H1 (cell line): ENCODE results near the gene PIGH. TPM values are rescaled to one million over a fixed set of nuclear protein-coding genes. Genes with fewer than 3 reads are reported as not detected.

Source experiments
- CTCF ChIA-PET: fragments of 300-600 bp; sonication (Branson Sonifier 250); formaldehyde crosslinking; loops from one replicate; lab custom pipeline; 2021; ENCODE audit not compliant: partially characterized antibody; lab: Charles Lee
- POLR2A ChIA-PET: fragments of 300-600 bp; sonication (Branson Sonifier 250); formaldehyde crosslinking; loops from one replicate; lab custom pipeline; 2021; ENCODE audit warnings: inconsistent platforms; ENCODE audit not compliant: partially characterized antibody; lab: Charles Lee
- DNase-seq, 2 experiments: peaks; one replicate each; pipeline versions ENCODE4 v3.0.0 to v3.0.0-alpha.2; 2010 to 2022; ENCODE audit warnings: low spot score in 2 of 2, low read depth in 1 of 2, mixed read lengths in 1 of 2
- FAIRE-seq: peaks from 2 replicates; lab custom pipeline; 2011; peaks lifted over from hg19 to GRCh38; lab: Jason Lieb, UNC
- H2AFZ ChIP-seq: 2 replicates; pipeline ENCODE4 v1.8.1; 2012; ENCODE audit warnings: low read length, inconsistent platforms
- H2AK5ac ChIP-seq: 2 replicates; pipeline ENCODE4 v1.6.1; 2013; ENCODE audit warnings: low read depth, low read length
- H2BK120ac ChIP-seq: replicated peaks from 2 replicates; pipeline ENCODE3; 2013; ENCODE audit warnings: low read depth, low read length, inconsistent platforms
- H2BK12ac ChIP-seq: 2 replicates; pipeline ENCODE4 v1.6.1; 2013; ENCODE audit warnings: low read depth, low read length
- H2BK15ac ChIP-seq: 2 replicates; pipeline ENCODE4 v1.6.1; 2013; ENCODE audit warnings: low read length
- H2BK20ac ChIP-seq: 2 replicates; pipeline ENCODE4 v1.6.1; 2013; ENCODE audit warnings: low read length
- H2BK5ac ChIP-seq: 2 replicates; pipeline ENCODE4 v1.6.1; 2013; ENCODE audit warnings: low read depth, low read length
- H3K14ac ChIP-seq: 2 replicates; pipeline ENCODE4 v1.6.1; 2013; ENCODE audit warnings: inconsistent platforms; ENCODE audit not compliant: insufficient read length
- H3K18ac ChIP-seq: 2 replicates; pipeline ENCODE4 v1.6.1; 2013; ENCODE audit warnings: low read length; ENCODE audit errors: extremely low read depth
- H3K23ac ChIP-seq: 2 replicates; pipeline ENCODE4 v1.6.1; 2013; ENCODE audit warnings: inconsistent platforms; ENCODE audit not compliant: insufficient read length
- H3K23me2 ChIP-seq: 2 replicates; pipeline ENCODE4 v1.6.1; 2013; ENCODE audit warnings: low read depth, low read length
- H3K27ac ChIP-seq: 2 replicates; pipeline ENCODE4 v1.6.1; 2011; ENCODE audit warnings: low read depth, low read length, inconsistent platforms
- H3K27me3 ChIP-seq, 4 experiments: replicated peaks in 1 of 4; 1 replicate in 1 of 4; 2 replicates in 3 of 4; pipeline versions ENCODE4 v1.6.1 to v1.8.1; 2011 to 2013; ENCODE audit warnings: low read length in 3 of 4, mild to moderate bottlenecking in 3 of 4, inconsistent platforms in 2 of 4, mixed read lengths in 2 of 4, moderate library complexity in 1 of 4; ENCODE audit not compliant: control insufficient read depth in 3 of 4, insufficient read depth in 3 of 4; ENCODE audit errors: extremely low read depth in 1 of 4
- H3K36me3 ChIP-seq, 4 experiments: 2 replicates each; pipeline versions ENCODE4 v1.6.1 to v1.8.1; 2011 to 2013; ENCODE audit warnings: mild to moderate bottlenecking in 4 of 4, low read length in 3 of 4, moderate library complexity in 2 of 4, control low read depth in 1 of 4, inconsistent platforms in 1 of 4; ENCODE audit not compliant: insufficient read depth in 4 of 4, control insufficient read depth in 2 of 4
- H3K4ac ChIP-seq: replicated peaks from 2 replicates; pipeline ENCODE3; 2013; ENCODE audit warnings: low read length, low read depth, mixed read lengths, inconsistent platforms; ENCODE audit not compliant: insufficient read length
- H3K4me1 ChIP-seq, 4 experiments: replicated peaks in 1 of 4; 1 replicate in 1 of 4; 2 replicates in 3 of 4; pipeline versions ENCODE4 v1.6.1 to v1.8.1; 2011 to 2013; ENCODE audit warnings: low read length in 3 of 4, inconsistent platforms in 2 of 4, mixed read lengths in 1 of 4; ENCODE audit not compliant: insufficient read depth in 4 of 4, control insufficient read depth in 3 of 4
- H3K4me2 ChIP-seq, 2 experiments: 2 replicates each; pipeline versions ENCODE4 v1.6.1 to v1.8.1; 2011 to 2013; ENCODE audit warnings: low read depth in 2 of 2, low read length in 2 of 2, control low read depth in 1 of 2, inconsistent platforms in 1 of 2, mild to moderate bottlenecking in 1 of 2; ENCODE audit not compliant: insufficient read depth in 1 of 2
- H3K4me3 ChIP-seq, 4 experiments: fragments of 200-600, 300-600 bp in 1 of 4; sonication (generic), shearing (Covaris generic), sonication (Bioruptor Twin) in 1 of 4; 2 replicates each; pipeline versions ENCODE4 v1.5.1 to v1.8.1; 2011 to 2016; ENCODE audit warnings: low read length in 4 of 4, low read depth in 3 of 4, control low read depth in 2 of 4, inconsistent platforms in 2 of 4, mild to moderate bottlenecking in 2 of 4, mixed read lengths in 1 of 4, moderate library complexity in 1 of 4; ENCODE audit not compliant: insufficient read depth in 2 of 4; ENCODE audit errors: extremely low read depth in 1 of 4
- H3K56ac ChIP-seq: replicated peaks from 2 replicates; pipeline ENCODE3; 2013; ENCODE audit warnings: low read depth, mild to moderate bottlenecking, mixed read lengths, low read length, inconsistent platforms; ENCODE audit not compliant: insufficient read length
- H3K79me1 ChIP-seq: 2 replicates; pipeline ENCODE4 v1.6.1; 2013; ENCODE audit warnings: low read depth, low read length, control low read depth
- H3K79me2 ChIP-seq, 2 experiments: 2 replicates each; pipeline versions ENCODE4 v1.6.1 to v1.8.1; 2012 to 2013; ENCODE audit warnings: low read length in 2 of 2, mild to moderate bottlenecking in 2 of 2, inconsistent platforms in 1 of 2; ENCODE audit not compliant: insufficient read depth in 2 of 2, control insufficient read depth in 1 of 2
- H3K9ac ChIP-seq, 4 experiments: replicated peaks in 1 of 4; 1 replicate in 1 of 4; 2 replicates in 3 of 4; pipeline versions ENCODE4 v1.6.1 to v1.8.1; 2011 to 2013; ENCODE audit warnings: low read depth in 3 of 4, low read length in 3 of 4, control low read depth in 2 of 4, mild to moderate bottlenecking in 2 of 4, moderate library complexity in 2 of 4, inconsistent platforms in 1 of 4; ENCODE audit errors: extremely low read depth in 1 of 4
- H3K9me3 ChIP-seq, 2 experiments: 2 replicates each; pipeline versions ENCODE4 v1.6.1 to v1.8.1; 2012 to 2013; ENCODE audit warnings: mild to moderate bottlenecking in 2 of 2, moderate library complexity in 2 of 2, control low read depth in 1 of 2, inconsistent platforms in 1 of 2, low read depth in 1 of 2, low read length in 1 of 2, mixed read lengths in 1 of 2; ENCODE audit not compliant: insufficient read depth in 2 of 2
- H4K20me1 ChIP-seq, 2 experiments: replicated peaks in 1 of 2; 2 replicates each; pipeline versions ENCODE3 to v1.8.1; 2011 to 2013; ENCODE audit warnings: inconsistent platforms in 2 of 2, low read length in 2 of 2, mild to moderate bottlenecking in 1 of 2; ENCODE audit not compliant: insufficient read depth in 2 of 2, control insufficient read depth in 1 of 2
- H4K5ac ChIP-seq: 2 replicates; pipeline ENCODE4 v1.6.1; 2013; ENCODE audit warnings: low read length, low read depth, mixed read lengths, inconsistent platforms; ENCODE audit not compliant: insufficient read length
- H4K8ac ChIP-seq: 2 replicates; pipeline ENCODE4 v1.8.0; 2013; ENCODE audit warnings: mild to moderate bottlenecking, moderate library complexity, low read length, inconsistent platforms; ENCODE audit not compliant: insufficient read depth; ENCODE audit errors: extremely low read depth
- H4K91ac ChIP-seq: replicated peaks from 2 replicates; pipeline ENCODE3; 2013; ENCODE audit warnings: low read length, mixed read lengths, inconsistent platforms; ENCODE audit not compliant: insufficient read length
- JUN ChIP-seq: IDR thresholded peaks from 2 replicates; pipeline ENCODE4 v1.6.1; 2011; ENCODE audit warnings: low read depth, mild to moderate bottlenecking, improper control_type of control experiment, low read length
- KDM4A ChIP-seq: IDR thresholded peaks from one replicate; pipeline ENCODE4 v1.7.1; 2012; ENCODE audit warnings: low read depth, mild to moderate bottlenecking, moderate library complexity, low read length, inconsistent platforms; ENCODE audit not compliant: severe bottlenecking
- POLR2A ChIP-seq, 2 experiments: IDR thresholded peaks; 1 replicate in 1 of 2; 2 replicates in 1 of 2; pipeline ENCODE4 v1.6.1; 2011; ENCODE audit warnings: low read depth in 2 of 2, low read length in 2 of 2, mild to moderate bottlenecking in 2 of 2; ENCODE audit errors: control extremely low read depth in 1 of 2
- POU5F1 ChIP-seq: IDR thresholded peaks from 2 replicates; pipeline ENCODE4 v1.6.1; 2011; ENCODE audit warnings: low read depth, mild to moderate bottlenecking, low read length, moderate library complexity
- TAF1 ChIP-seq: IDR thresholded peaks from 2 replicates; pipeline ENCODE4 v1.6.1; 2011; ENCODE audit warnings: mild to moderate bottlenecking, low read depth, low read length
- WGBS, 2 experiments: shearing (Covaris generic) in 1 of 2; methylation state at CpG; one replicate each; pipeline versions ENCODE4 v1.1.6 to v1.1.7; 2013 to 2015; ENCODE audit warnings: low lambda C conversion rate in 2 of 2, mixed read lengths in 2 of 2, inconsistent platforms in 1 of 2, low coverage in 1 of 2, missing lambda C conversion rate in 1 of 2; ENCODE audit not compliant: insufficient replicate concordance in 2 of 2, insufficient coverage in 1 of 2, insufficient read length in 1 of 2; ENCODE audit errors: extremely low coverage in 1 of 2, missing lambda C conversion rate in 1 of 2; 5-methylcytosine and 5-hydroxymethylcytosine counted together
- polyA plus RNA-seq, 7 experiments: library from polyadenylated mRNA; depleted of rRNA in 3 of 7; stranded (reverse) in 5 of 7; unstranded in 2 of 7; fragments of >200 nt in 5 of 7; fragments of 200-250 nt in 2 of 7; gene quantifications; 1 replicate in 5 of 7; 2 replicates in 1 of 7; 4 replicates in 1 of 7; pipeline versions ENCODE4 v1.2.1 to v1.2.3, GENCODE V29; 2011 to 2013; ENCODE audit warnings: missing spikeins in 2 of 7, mixed read lengths in 2 of 7
- total RNA-seq: library from RNA; stranded (reverse); fragmentation: NEBNext Ultra II Directional; extraction: Animal tissue kit (Norgen Biotek cat#: 25700); gene quantifications from 2 replicates; pipeline ENCODE4 v1.2.1, GENCODE V29; 2021
- TF ChIP-seq, protein P1 (sequence below): IDR thresholded peaks from 2 replicates; pipeline ENCODE4 v1.6.1; 2012; ENCODE audit warnings: low read length, inconsistent platforms

PIGH gene
- total and polyA plus RNA-seq, 2 of the 8 experiments (the other 6 are each of a cell fraction or from before 2014, with no cell fraction given) = 7.2 to 8.6 TPM

DNA sequence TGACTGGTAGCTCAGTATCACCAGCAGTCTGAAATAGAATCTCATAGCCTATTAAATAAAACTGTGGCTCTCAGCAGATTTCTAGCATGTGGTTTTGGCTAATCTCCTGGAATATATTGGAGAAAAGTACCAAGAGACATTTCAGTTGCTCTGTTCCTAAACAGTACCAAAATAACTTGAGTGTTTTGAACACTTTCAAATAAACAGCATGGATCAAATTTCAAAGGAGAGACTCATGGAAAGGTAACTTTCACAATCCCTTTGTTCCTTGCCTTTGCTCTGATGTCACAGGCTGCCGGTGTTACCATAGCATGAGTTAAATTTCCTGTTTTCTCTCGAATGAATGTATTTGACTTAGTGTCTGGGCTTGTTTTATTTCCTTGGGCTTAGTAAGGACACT lies 23.0 kb upstream of the PIGH start:
- H3K23ac ChIP-seq = no peak overlapping the region
- H4K20me1 ChIP-seq = peaks cover 0 to 1% of the 10 kb centered on the region in 2 experiments
- TF ChIP-seq JUN = no peak
- TF ChIP-seq POLR2A (IDR thresholded peaks at IDR 0.05; ENCODE audit: control extremely low read depth in 1 of 2, low read depth in 2 of 2, low read length in 2 of 2) = no peak
- no peak for TF ChIP-seq KDM4A
- no peak for TF ChIP-seq TAF1
- TF ChIP-seq POU5F1 = no peak
- TF ChIP-seq, protein P1, sequence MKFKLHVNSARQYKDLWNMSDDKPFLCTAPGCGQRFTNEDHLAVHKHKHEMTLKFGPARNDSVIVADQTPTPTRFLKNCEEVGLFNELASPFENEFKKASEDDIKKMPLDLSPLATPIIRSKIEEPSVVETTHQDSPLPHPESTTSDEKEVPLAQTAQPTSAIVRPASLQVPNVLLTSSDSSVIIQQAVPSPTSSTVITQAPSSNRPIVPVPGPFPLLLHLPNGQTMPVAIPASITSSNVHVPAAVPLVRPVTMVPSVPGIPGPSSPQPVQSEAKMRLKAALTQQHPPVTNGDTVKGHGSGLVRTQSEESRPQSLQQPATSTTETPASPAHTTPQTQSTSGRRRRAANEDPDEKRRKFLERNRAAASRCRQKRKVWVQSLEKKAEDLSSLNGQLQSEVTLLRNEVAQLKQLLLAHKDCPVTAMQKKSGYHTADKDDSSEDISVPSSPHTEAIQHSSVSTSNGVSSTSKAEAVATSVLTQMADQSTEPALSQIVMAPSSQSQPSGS = no peak
- H3K4me1 ChIP-seq = peaks cover 0 to 6% (median 5%) of the 10 kb centered on the region in 4 experiments; a peak in 5 of 7 replicates
- H3K27ac ChIP-seq = no peak overlapping the region
- no peak overlapping the region for H2AK5ac ChIP-seq
- H3K56ac ChIP-seq = no peak overlapping the region
- H3K14ac ChIP-seq = no peak overlapping the region
- peak overlapping the region; percentile 16 to 37; a peak in 2 of 4 replicates for H3K4me2 ChIP-seq
- no peak overlapping the region for H2BK12ac ChIP-seq
- no peak overlapping the region for H3K9ac ChIP-seq
- ChIA-PET POLR2A (interaction anchor here (0.7 to 1.9 kb wide), 4 partner anchors 12 to 25 kb away, joined by 3 to 8 read pairs (median 3); no protein-coding TSS in a partner anchor), CTCF (interaction anchor here (0.9 to 1.4 kb wide), 5 partner anchors 11 to 203 kb away, joined by 3 to 5 read pairs (median 3); partner anchors contain the start of gene PIGH)
- H3K23me2 ChIP-seq = peaks cover 6% of the 10 kb centered on the region; the same call in 1 of the 2 replicates
- H4K8ac ChIP-seq = no peak overlapping the region
- H2BK15ac ChIP-seq = no peak overlapping the region
- no peak overlapping the region for H2AFZ ChIP-seq
- H3K4ac ChIP-seq = no peak overlapping the region
- 85% methylated on average over 2 of the region's 2 CpGs; no CpG with 5 or more reads in 1 of the 2 experiments for WGBS, 2 experiments
- H4K5ac ChIP-seq = no peak overlapping the region
- peaks cover 0 to 3% (median 0%) of the 10 kb centered on the region in 4 experiments; a peak in 2 of 7 replicates for H3K27me3 ChIP-seq
- no peak overlapping the region for H4K91ac ChIP-seq
- no peak for FAIRE-seq
- peaks cover 0 to 8% (median 2%) of the 10 kb centered on the region in 4 experiments; a peak in 3 of 8 replicates for H3K36me3 ChIP-seq
- no peak overlapping the region for H2BK5ac ChIP-seq
- peak overlapping the region in 1 of 4 experiments; percentile 33; a peak in 1 of 8 replicates for H3K4me3 ChIP-seq
- no peak overlapping the region for H2BK120ac ChIP-seq
- no peak overlapping the region for H2BK20ac ChIP-seq
- no peak for DNase-seq
- H3K79me2 ChIP-seq = no peaks in the 10 kb centered on the region
- H3K18ac ChIP-seq = no peak overlapping the region
- no peaks in the 10 kb centered on the region for H3K9me3 ChIP-seq
- H3K79me1 ChIP-seq = no peaks in the 10 kb centered on the region
